AG04449 (cell line): ENCODE results near the gene EFNA5.

Experiments
- CTCF ChIA-PET: fragments of 350-600 bp; formaldehyde crosslinking; extraction: SDS; loops from one replicate; lab custom pipeline; 2021; ENCODE audit warnings: antibody characterized with exemption; lab: Yijun Ruan, JAX
- POLR2A ChIA-PET: fragments of 400-600, 350-600 bp; formaldehyde crosslinking; extraction: SDS; loops from one replicate; lab custom pipeline; 2020; ENCODE audit warnings: antibody characterized with exemption, inconsistent platforms; lab: Yijun Ruan, JAX
- DNase-seq: peaks from one replicate; pipeline ENCODE4 v3.0.0-alpha.2; 2010; ENCODE audit warnings: low read depth, low spot score
- H3K4me3 ChIP-seq: 2 replicates; pipeline ENCODE4 v1.5.1; 2011; ENCODE audit warnings: low read depth, mild to moderate bottlenecking, control low read depth, low read length
- CTCF ChIP-seq: IDR thresholded peaks from one replicate; pipeline ENCODE4 v1.5.1; 2011; ENCODE audit warnings: mild to moderate bottlenecking, moderate library complexity, low read length, control low read depth, inconsistent platforms; ENCODE audit not compliant: insufficient read depth; ENCODE audit errors: missing control alignments

The EFNA5 gene

DNA sequence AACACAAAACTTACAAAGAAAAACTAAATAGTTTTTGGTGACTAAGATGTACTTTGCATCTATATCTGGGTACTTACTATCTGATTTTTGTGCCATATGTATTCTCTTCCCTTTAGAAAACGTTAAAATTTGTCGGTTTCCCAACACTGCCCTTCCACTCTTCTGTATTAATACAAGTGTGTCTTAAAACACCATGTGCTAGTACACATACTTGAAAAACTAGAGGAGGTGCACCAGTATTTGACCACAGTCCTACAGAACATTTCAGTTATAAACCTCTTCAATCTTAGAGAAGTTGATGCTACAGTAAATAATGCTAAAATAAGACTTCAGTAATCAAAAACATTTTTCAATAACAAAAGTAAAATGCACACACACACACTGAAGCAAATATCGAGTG lies 251.2 kb downstream of the EFNA5 start:
- DNase-seq = no peak
- ChIA-PET POLR2A (no interaction called here), CTCF (no interaction called here)
- H3K4me3 ChIP-seq = no peak overlapping the region
- no peak for TF ChIP-seq CTCF

GRCh38 chr5:107418902-107419301 lies 251.8 kb downstream of the EFNA5 start:
- ChIA-PET CTCF (no interaction called here), POLR2A (no interaction called here)
- no peak overlapping the region for H3K4me3 ChIP-seq
- no peak for TF ChIP-seq CTCF
- no peak for DNase-seq

- POLR2A ChIA-PET = no interaction called here
- TF ChIP-seq CTCF = no peak
- CTCF ChIA-PET = no interaction called here
- DNase-seq = no peak
- no peak overlapping the region for H3K4me3 ChIP-seq
Measured at GRCh38 chr5:107418071-107418470, 252.7 kb downstream of the EFNA5 start.

GRCh38 chr5:107415762-107416161 lies 255.0 kb downstream of the EFNA5 start:
- no peak for DNase-seq
- no peak overlapping the region for H3K4me3 ChIP-seq
- ChIA-PET POLR2A (no interaction called here), CTCF (interaction anchor here (1.8 kb wide), 1 partner anchor 10 kb away, joined by 4 read pairs; no protein-coding TSS in a partner anchor)
- no peak for TF ChIP-seq CTCF

- no peak for TF ChIP-seq CTCF
- no peak for DNase-seq
- POLR2A ChIA-PET = no interaction called here
- H3K4me3 ChIP-seq = no peak overlapping the region
- CTCF ChIA-PET = interaction anchor here (1.1 to 1.8 kb wide), 2 partner anchors 10 to 11 kb away, joined by 3 to 4 read pairs; no protein-coding TSS in a partner anchor
Measured at GRCh38 chr5:107414802-107415201, 255.9 kb downstream of the EFNA5 start.

DNA sequence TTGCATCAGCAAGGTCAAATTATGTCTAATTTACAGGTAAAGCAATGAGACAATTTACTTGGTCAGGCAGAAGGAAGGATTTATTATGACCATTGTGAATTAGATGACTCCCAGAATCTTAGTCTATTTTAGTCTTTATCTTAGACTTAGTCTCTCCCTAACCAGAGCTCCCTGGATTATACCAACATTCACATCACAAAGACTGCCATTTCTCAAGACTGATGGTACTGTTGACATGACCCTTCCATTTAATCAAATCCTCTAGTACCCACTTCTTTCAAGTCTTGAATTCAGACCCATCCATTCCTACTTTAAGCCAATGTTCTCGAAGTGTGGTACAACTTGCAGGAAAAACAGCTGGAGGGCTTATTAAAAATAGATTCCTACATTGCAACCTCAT lies 257.0 kb downstream of the EFNA5 start:
- H3K4me3 ChIP-seq = no peak overlapping the region
- ChIA-PET POLR2A (no interaction called here), CTCF (interaction anchor here (1.1 kb wide), 1 partner anchor 9 kb away, joined by 3 read pairs; no protein-coding TSS in a partner anchor)
- no peak for TF ChIP-seq CTCF
- DNase-seq = no peak
